Measurements from ENCODE around the gene LRP2. TPM values are rescaled to one million over a fixed set of nuclear protein-coding genes. Genes with fewer than 3 reads are reported as not detected.

LRP2 gene
- total RNA-seq, 4 donors from 2014 or later, result 154 to 310 (median 184) TPM

DNA sequence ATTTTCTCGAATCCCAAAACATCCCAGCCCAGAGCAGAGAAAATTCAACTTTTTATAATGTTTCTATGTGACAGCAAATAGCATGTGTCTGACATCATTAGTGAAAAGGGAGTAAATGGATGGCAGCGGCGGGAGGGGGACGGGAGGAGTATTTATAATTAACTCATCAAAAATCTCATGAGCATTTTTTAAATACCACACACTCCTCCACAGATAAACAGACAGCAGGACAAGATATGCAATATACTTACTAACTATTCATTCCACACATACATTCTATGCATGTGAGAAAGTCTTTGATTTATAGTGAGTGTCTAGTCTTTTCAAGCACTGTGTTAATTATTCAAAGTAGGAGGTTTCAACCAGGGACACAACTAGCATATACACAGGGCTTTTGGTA, 107.6 kb downstream of the LRP2 start:
- TF ChIP-seq, protein P1, sequence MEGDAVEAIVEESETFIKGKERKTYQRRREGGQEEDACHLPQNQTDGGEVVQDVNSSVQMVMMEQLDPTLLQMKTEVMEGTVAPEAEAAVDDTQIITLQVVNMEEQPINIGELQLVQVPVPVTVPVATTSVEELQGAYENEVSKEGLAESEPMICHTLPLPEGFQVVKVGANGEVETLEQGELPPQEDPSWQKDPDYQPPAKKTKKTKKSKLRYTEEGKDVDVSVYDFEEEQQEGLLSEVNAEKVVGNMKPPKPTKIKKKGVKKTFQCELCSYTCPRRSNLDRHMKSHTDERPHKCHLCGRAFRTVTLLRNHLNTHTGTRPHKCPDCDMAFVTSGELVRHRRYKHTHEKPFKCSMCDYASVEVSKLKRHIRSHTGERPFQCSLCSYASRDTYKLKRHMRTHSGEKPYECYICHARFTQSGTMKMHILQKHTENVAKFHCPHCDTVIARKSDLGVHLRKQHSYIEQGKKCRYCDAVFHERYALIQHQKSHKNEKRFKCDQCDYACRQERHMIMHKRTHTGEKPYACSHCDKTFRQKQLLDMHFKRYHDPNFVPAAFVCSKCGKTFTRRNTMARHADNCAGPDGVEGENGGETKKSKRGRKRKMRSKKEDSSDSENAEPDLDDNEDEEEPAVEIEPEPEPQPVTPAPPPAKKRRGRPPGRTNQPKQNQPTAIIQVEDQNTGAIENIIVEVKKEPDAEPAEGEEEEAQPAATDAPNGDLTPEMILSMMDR (IDR thresholded peaks at IDR 0.05), result no peak
- no peak for TF ChIP-seq POLR2A (IDR thresholded peaks at IDR 0.05)
- Histone ChIP-seq H3K4me1 (peaks cover 0 to 2% of the 10 kb centered on the region in 2 donors), H3K4me3 (replicated peaks in 1 of 3) (no peak overlapping the region), H3K27ac (no peak overlapping the region), H3K27me3 (no peaks in the 10 kb centered on the region), H3K36me3 (no peaks in the 10 kb centered on the region), H3K9me3 (no peaks in the 10 kb centered on the region)
- no peak for DNase-seq
- intact Hi-C loops (cut with DNase I), result no loop called here
- WGBS, 2 donors, result 83 to 88% methylated on average over 4 of the region's 4 CpGs

DNA sequence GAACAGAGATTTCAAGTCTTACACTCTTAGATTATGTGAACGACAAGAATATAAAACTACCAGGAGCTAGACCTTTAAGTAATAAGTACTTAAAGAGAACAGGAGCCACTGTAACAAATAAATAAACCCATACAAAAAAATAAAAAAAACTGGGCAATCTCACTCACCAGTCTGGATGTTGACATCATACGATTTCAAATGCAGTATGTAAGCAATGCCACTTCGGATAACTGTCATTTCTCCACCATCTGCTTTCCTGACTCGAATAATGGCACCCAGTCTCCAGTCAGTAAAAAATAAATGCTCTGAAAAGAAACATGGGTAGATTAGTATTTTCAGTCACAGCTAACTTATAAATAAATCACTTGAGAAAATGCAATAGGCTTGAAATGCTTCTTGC, 115.1 kb downstream of the LRP2 start:
- WGBS, 2 donors, result 87 to 89% methylated on average over 4 of the region's 4 CpGs
- Histone ChIP-seq H3K27ac (no peak overlapping the region), H3K9me3 (no peaks in the 10 kb centered on the region), H3K36me3 (peaks cover 0 to 4% of the 10 kb centered on the region in 2 donors), H3K27me3 (no peaks in the 10 kb centered on the region), H3K4me1 (no peaks in the 10 kb centered on the region), H3K4me3 (replicated peaks in 1 of 3) (no peak overlapping the region)
- intact Hi-C loops (cut with DNase I), result no loop called here
- DNase-seq, result no peak
- TF ChIP-seq, protein P1 (IDR thresholded peaks at IDR 0.05), result no peak
- no peak for TF ChIP-seq POLR2A (IDR thresholded peaks at IDR 0.05)

DNA sequence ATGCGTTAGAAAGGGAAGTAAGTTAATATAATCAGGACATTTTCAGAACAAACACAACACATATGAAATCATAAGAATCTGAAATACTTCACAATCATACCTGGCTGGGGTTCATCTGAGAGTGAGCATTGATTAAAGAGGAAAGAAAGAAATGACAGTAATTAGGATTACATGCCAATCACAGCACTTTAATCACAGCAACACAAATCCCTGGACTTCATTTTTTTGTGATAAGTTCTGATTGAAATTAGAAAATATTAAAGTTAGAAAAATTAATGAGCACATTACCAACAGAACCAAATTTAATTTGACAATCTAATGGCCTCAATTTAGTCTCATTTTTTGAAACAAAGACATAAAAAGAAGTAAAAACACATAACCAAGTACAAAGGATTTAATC, 121.9 kb downstream of the LRP2 start:
- H3K27me3 ChIP-seq, result no peaks in the 10 kb centered on the region
- intact Hi-C loops (cut with DNase I), result no loop called here
- peaks cover 9 to 11% of the 10 kb centered on the region in 2 donors for H3K36me3 ChIP-seq
- H3K27ac ChIP-seq, result no peak overlapping the region
- H3K4me1 ChIP-seq, result peaks cover 0 to 4% of the 10 kb centered on the region in 2 donors
- WGBS, 2 donors, result 84 to 90% methylated on average over 1 of the region's 1 CpG
- TF ChIP-seq, protein P1 (IDR thresholded peaks at IDR 0.05), result no peak
- TF ChIP-seq POLR2A (IDR thresholded peaks at IDR 0.05), result no peak
- no peak for DNase-seq
- H3K9me3 ChIP-seq, result no peaks in the 10 kb centered on the region
- no peak overlapping the region for H3K4me3 ChIP-seq (replicated peaks in 1 of 3)

DNA sequence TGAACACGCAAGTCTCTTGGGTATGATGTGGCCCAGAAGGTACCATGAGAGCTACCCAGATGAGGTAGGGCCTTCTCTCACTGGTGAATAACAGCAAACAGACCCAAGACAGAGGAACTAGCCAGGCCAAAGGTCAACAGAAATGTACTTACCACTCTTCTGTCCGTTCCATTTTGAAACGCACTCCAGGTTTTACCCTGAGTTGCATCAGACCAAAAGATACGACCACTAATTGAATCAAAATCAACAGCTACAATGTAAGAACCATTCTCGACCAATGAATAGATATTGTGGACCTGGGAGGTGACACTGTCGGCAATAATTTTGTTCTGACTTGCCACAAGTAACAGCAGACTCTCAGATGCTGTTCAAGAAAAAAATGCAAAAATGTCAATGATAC, 124.4 kb downstream of the LRP2 start:
- Histone ChIP-seq H3K36me3 (peaks cover 11 to 13% of the 10 kb centered on the region in 2 donors), H3K4me1 (peaks cover 0 to 4% of the 10 kb centered on the region in 2 donors), H3K4me3 (replicated peaks in 1 of 3) (no peak overlapping the region), H3K27ac (peak overlapping the region; percentile 29 to 56 (median 55)), H3K27me3 (no peaks in the 10 kb centered on the region), H3K9me3 (no peaks in the 10 kb centered on the region)
- intact Hi-C loops (cut with DNase I), result no loop called here
- 90 to 93% methylated on average over 6 of the region's 6 CpGs for WGBS, 2 donors
- TF ChIP-seq, protein P1 (IDR thresholded peaks at IDR 0.05), result no peak
- TF ChIP-seq POLR2A (IDR thresholded peaks at IDR 0.05), result no peak
- no peak for DNase-seq

DNA sequence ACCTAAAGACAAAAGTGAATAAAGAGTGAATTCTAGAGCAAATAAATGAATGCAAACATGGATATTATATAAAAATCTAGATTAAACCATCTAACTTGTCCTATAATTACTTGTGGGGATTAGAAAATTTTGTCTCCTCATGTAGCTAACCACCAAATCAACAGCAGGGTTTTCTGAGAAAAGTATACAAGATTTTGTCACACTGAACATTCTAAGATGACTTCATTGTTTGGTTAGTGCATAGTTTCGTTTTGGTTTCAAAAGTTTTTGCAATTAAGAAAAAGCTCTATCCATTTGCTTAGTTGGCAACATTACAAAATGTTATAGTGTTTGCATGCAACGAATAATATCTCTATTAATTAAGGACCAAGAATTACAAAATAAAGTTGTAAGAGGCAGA, 125.0 kb downstream of the LRP2 start:
- 45 to 52% methylated on average over 2 of the region's 2 CpGs for WGBS, 2 donors
- TF ChIP-seq, protein P1 (IDR thresholded peaks at IDR 0.05), result no peak
- no peak for TF ChIP-seq POLR2A (IDR thresholded peaks at IDR 0.05)
- intact Hi-C loops (cut with DNase I), result no loop called here

More for the DNA sequence above, 125.0 kb downstream of the LRP2 start:
- Histone ChIP-seq H3K9me3 (no peaks in the 10 kb centered on the region), H3K4me3 (replicated peaks in 1 of 3) (no peak overlapping the region), H3K27me3 (no peaks in the 10 kb centered on the region), H3K4me1 (peaks cover 0 to 8% of the 10 kb centered on the region in 2 donors), H3K36me3 (peaks cover 11 to 13% of the 10 kb centered on the region in 2 donors), H3K27ac (peak overlapping the region; percentile 29 to 56 (median 55))
- no peak for DNase-seq

All from thyroid gland (tissue), 4 donors.